Activated naive CD4-positive, alpha-beta T cell (primary cell): ENCODE results near the gene ATP8A1.
A peak's percentile ranks its signal among the peaks of the same experiment; 100 is the strongest.
"Not testable (repeated sequence)": the region's sequence is repeated elsewhere in the genome, so short reads cannot be mapped to it uniquely, and the experiment has no call there.

Source experiments
- DNase-seq, 4 experiments: peaks; one replicate each; lab custom pipeline; 2025; lab: John Stamatoyannopoulos, UW

Gene ATP8A1

GRCh38 chr4:42656944-42657792, at the start of gene ATP8A1:
TSS of gene ATP8A1 (minus strand) at chr4:42657105. CDS start at chr4:42656873, 232 bp downstream.
- peak; percentile 78 to 96 (median 84) for DNase-seq

- DNase-seq, result no peak
Observed at GRCh38 chr4:42706086-42706485, 49.2 kb upstream of the ATP8A1 start.

- no peak for DNase-seq
Observed at GRCh38 chr4:42703813-42704212, 46.9 kb upstream of the ATP8A1 start.

- no peak for DNase-seq
Observed at GRCh38 chr4:42702895-42703294, 46.0 kb upstream of the ATP8A1 start.

- not testable (repeated sequence) for DNase-seq
Observed at GRCh38 chr4:42701780-42702179, 44.9 kb upstream of the ATP8A1 start.

- no peak for DNase-seq
Observed at GRCh38 chr4:42690537-42690936, 33.6 kb upstream of the ATP8A1 start.

- no peak for DNase-seq
Observed at GRCh38 chr4:42683393-42683792, 26.5 kb upstream of the ATP8A1 start.

GRCh38 chr4:42678512-42678911, 21.6 kb upstream of the ATP8A1 start:
- DNase-seq, result no peak

GRCh38 chr4:42676066-42676951, 19.4 kb upstream of the ATP8A1 start:
- no peak for DNase-seq

- peak in 1 of 4 experiments; percentile 7 for DNase-seq
Observed at GRCh38 chr4:42673082-42673425, 16.1 kb upstream of the ATP8A1 start.

GRCh38 chr4:42672359-42673081, 15.6 kb upstream of the ATP8A1 start:
- no peak for DNase-seq

GRCh38 chr4:42671431-42672194, 14.7 kb upstream of the ATP8A1 start:
- peak in 1 of 4 experiments; percentile 3 for DNase-seq

- no peak for DNase-seq
Observed at GRCh38 chr4:42658261-42658660, 1.4 kb upstream of the ATP8A1 start.

- DNase-seq, result no peak
Observed at GRCh38 chr4:42656679-42656943, 294 bp downstream of the ATP8A1 start.

- peak; percentile 17 to 37 (median 19) for DNase-seq
Observed at GRCh38 chr4:42655921-42656678, 805 bp downstream of the ATP8A1 start.

- no peak for DNase-seq
Observed at GRCh38 chr4:42655269-42655637, 1.7 kb downstream of the ATP8A1 start.

- DNase-seq, result no peak
Observed at GRCh38 chr4:42654631-42655268, 2.2 kb downstream of the ATP8A1 start.

GRCh38 chr4:42653626-42654560, 3.0 kb downstream of the ATP8A1 start:
- DNase-seq, result no peak

- DNase-seq, result not testable (repeated sequence)
Observed at GRCh38 chr4:42652529-42653231, 4.2 kb downstream of the ATP8A1 start.
